ENCODE data around the gene SF3B2. TPM values are rescaled to one million over a fixed set of nuclear protein-coding genes. Genes with fewer than 3 reads are reported as not detected.

The SF3B2 gene
- polyA plus RNA-seq, 6 donors from 2014 or later = 68.8 to 106 (median 85.2) TPM

DNA sequence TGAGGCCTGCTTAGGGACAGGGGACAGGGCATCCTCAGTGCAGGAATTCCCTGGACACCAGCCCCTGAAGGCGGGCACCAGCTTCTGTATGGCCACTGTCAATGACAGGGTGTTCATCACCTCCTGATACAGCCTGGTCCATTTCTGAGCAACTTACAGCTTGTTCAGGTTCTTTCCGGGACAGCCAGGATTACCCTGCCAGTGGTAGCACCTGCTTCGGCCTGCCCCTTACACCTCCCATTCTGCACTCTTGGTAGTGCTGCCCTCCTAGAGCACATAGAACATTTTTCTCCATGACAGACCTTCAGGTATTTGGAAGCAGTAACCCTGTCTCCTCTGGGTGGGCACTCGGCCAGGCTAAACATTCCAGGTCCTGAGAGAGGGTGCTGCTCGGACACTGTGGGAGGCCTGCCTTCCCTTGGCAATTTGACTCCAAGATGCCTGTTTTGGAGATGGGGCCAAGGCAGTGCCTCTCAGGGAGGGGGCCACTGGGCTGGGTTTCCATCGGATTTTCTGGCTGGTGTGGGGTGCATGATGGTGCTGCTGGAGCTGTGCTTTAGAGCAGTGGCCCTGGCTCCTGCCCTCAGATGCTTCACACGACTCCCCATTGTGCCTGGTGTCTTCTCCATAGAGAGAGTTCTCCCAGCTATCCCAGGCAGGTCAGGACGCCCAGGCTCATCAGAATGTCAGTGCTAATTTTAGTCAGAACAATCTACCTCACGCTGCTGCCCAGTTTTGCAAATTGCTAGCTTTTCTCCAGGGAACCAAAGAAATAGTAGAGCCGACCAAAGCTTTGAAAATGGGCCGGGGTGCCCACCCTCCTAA is 4.4 kb upstream of the SF3B2 start:
- Mint-ChIP-seq H3K27me3 (peaks cover 0 to 19% (median 8%) of the 10 kb centered on the region in 3 donors), H3K4me1 (peaks cover 35 to 42% (median 40%) of the 10 kb centered on the region in 3 donors), H3K36me3 (no peaks in the 10 kb centered on the region), H3K4me3 (peak overlapping the region in 2 of 8 donors; percentile 25 to 44), H3K27ac (no peak overlapping the region), H3K9me3 (peaks cover 0 to 1% (median 0%) of the 10 kb centered on the region in 7 donors)
- ATAC-seq (ENCODE audit: low read depth in 2 of 2) (no peak), DNase-seq (no peak)

DNA sequence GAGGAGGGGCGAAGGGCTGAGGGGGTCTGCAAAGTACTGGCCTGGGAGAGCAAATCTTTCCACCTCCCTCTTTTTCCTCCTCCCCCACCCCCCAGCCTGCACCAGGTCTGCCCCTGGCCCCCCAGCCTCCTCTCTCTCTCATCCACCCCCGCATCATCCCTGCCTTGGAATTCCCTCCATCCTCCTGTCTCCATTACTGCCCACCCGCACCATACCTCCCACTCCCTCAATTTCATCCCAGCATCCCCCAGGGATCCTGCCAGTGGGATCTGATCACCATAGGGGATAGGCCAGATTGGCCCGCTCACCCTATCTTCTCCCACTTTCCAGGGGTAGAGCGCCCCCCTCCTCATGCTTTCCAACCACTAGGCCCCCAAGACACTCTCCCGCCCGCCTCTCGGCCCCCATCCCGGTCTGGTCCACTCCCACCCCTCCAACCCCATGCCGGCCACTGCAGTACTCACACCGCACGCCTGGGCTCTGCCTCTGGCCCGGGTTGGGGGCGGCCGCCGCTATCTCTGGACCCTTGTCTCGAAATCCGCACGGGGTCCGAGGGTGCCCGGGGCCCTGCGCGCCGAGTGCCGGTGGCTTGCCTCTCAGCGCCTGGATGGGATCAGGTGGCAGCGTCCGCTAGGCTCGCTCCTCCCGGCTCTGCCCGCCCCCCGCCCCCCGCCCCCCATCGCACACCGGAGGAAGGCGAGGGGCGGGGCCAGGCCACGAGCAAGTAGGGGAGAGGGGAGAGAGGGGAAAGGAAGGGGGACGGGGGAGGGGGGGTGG is 3.4 kb upstream of the SF3B2 start, which contains the start of gene GAL3ST3:
Gene GAL3ST3 (minus strand): TSS at position 615 of the 777 bp plus-strand sequence. CDS start 3,746 bp downstream, outside the sequence.
- H3K36me3 Mint-ChIP-seq = no peaks in the 10 kb centered on the region
- H3K9me3 Mint-ChIP-seq = peaks cover 0 to 1% (median 0%) of the 10 kb centered on the region in 7 donors
- no peak for ATAC-seq (ENCODE audit: low read depth in 2 of 2)
- H3K27me3 Mint-ChIP-seq = peaks cover 0 to 19% (median 8%) of the 10 kb centered on the region in 3 donors
- H3K27ac Mint-ChIP-seq = peak within 1 kb of the TSS in 2 of 6 donors; percentile 18 to 26
- peaks cover 45 to 47% (median 47%) of the 10 kb centered on the region in 3 donors for H3K4me1 Mint-ChIP-seq
- no peak for DNase-seq
- peak within 1 kb of the TSS in 7 of 8 donors; percentile 29 to 74 (median 41) for H3K4me3 Mint-ChIP-seq

DNA sequence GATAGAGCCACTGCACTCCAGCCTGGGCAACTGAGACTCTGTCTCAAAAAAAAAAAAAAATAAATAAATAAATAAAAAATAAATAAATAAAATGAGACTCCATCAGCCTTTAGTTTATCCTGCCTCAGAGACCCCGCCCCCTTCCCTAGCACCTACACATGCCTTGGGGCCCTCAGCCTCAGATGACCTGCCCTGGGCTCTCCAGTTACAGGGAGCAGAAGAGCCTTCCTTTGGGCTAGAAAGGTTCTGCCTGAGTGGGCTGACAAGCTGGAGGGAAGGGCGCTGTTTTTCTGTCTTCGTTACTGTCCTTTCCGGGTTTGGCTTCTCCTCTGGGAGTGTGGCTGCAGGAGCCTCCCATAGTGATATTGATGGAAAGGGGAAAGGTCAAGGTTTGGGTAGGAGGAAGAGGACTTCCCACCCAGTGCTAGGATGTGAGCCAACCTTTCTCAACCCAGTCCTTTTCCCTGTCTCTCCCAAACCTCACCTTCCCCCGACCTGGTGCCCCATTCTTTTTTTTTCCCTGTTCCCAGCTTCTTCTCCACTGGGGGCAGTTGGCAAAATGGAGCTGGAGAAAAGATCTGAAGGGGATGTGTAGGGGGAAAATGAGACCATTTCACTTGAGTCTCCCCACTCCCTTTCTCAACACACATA is 1.5 kb upstream of the SF3B2 start:
- Mint-ChIP-seq H3K36me3 (peaks cover 0 to 4% of the 10 kb centered on the region in 2 donors), H3K27ac (peak overlapping the region in 3 of 6 donors; percentile 72 to 96 (median 90)), H3K9me3 (peaks cover 0 to 1% (median 0%) of the 10 kb centered on the region in 7 donors), H3K4me1 (peaks cover 39% of the 10 kb centered on the region in 3 donors), H3K27me3 (peaks cover 0 to 19% (median 8%) of the 10 kb centered on the region in 3 donors), H3K4me3 (peak overlapping the region; percentile 92 to 100 (median 98))
- DNase-seq = no peak
- no peak for ATAC-seq (ENCODE audit: low read depth in 2 of 2)

DNA sequence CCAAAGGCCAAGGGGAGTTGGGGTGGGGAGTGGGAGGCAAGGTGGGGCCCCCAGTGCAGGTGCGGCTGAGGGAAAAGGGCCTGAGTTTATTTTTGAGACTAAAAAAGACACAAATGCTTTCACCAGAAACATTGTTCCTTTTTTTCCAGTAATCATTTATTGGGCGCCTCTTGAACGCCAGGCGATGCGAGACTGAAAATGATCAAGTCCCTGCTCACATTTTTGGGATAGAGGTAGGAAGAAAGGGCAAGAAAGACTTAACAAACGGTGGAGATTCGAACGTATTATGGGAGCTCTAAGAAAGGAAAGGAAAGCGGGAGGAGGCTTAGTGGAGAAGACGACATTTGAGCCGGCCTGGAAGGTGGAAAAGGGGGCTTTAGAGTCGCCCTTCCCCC is 796 bp upstream of the SF3B2 start:
- Mint-ChIP-seq H3K4me3 (peak overlapping the region; percentile 92 to 100 (median 98)), H3K9me3 (peaks cover 0 to 1% (median 0%) of the 10 kb centered on the region in 7 donors), H3K27me3 (peaks cover 0 to 19% (median 8%) of the 10 kb centered on the region in 3 donors), H3K4me1 (peaks cover 36 to 38% (median 38%) of the 10 kb centered on the region in 3 donors), H3K36me3 (peaks cover 0 to 5% of the 10 kb centered on the region in 2 donors), H3K27ac (peak overlapping the region; percentile 26 to 97 (median 90))
- DNase-seq (no peak), ATAC-seq (ENCODE audit: low read depth in 2 of 2) (no peak)

DNA sequence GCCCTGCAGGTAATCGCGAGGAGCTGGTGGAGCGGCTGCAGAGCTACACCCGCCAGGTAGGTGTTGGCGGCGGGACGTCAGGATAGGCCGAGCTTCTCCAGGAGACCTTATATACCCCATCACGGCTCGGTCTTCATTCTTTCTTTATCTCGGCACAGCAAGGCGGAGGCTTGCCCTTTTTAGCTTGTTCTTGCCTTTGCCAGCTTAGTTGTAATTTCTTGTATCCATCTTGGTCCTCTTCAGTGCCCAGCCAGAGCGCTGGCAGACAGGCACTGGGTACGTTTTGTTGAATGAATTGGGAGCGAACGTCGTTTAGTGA is 459 bp downstream of the SF3B2 start:
- peak overlapping the region; percentile 92 to 100 (median 99) for H3K4me3 Mint-ChIP-seq
- peaks cover 36 to 38% (median 38%) of the 10 kb centered on the region in 3 donors for H3K4me1 Mint-ChIP-seq
- peaks cover 0 to 1% (median 0%) of the 10 kb centered on the region in 7 donors for H3K9me3 Mint-ChIP-seq
- ATAC-seq (ENCODE audit: low read depth in 2 of 2) (no peak), DNase-seq (no peak)
- H3K27ac Mint-ChIP-seq = peak overlapping the region; percentile 92 to 99 (median 96)
- peaks cover 0 to 18% (median 8%) of the 10 kb centered on the region in 3 donors for H3K27me3 Mint-ChIP-seq
- H3K36me3 Mint-ChIP-seq = peaks cover 6 to 9% of the 10 kb centered on the region in 2 donors

DNA sequence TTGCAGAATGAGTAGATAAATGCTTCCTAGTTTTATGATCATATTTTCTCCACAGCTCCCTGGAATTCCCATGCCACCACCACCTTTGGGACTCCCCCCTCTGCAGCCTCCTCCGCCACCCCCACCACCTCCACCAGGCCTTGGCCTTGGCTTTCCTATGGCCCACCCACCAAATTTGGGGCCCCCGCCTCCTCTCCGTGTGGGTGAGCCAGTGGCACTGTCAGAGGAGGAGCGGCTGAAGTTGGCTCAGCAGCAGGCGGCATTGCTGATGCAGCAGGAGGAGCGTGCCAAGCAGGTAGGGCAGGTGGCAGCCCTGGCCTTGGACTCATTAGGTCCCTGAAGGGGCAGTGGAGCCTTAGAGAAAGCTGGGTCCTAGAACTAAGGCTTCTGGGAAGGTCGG is 2.9 kb downstream of the SF3B2 start:
- peaks cover 30 to 37% (median 31%) of the 10 kb centered on the region in 3 donors for H3K4me1 Mint-ChIP-seq
- ATAC-seq (ENCODE audit: low read depth in 2 of 2) (no peak), DNase-seq (no peak)
- H3K9me3 Mint-ChIP-seq = peaks cover 0 to 1% (median 0%) of the 10 kb centered on the region in 7 donors
- peaks cover 11 to 19% of the 10 kb centered on the region in 2 donors for H3K36me3 Mint-ChIP-seq
- H3K27me3 Mint-ChIP-seq = no peaks in the 10 kb centered on the region
- H3K27ac Mint-ChIP-seq = peak overlapping the region in 2 of 6 donors; percentile 60 to 77
- H3K4me3 Mint-ChIP-seq = peak overlapping the region in 1 of 8 donors; percentile 84

DNA sequence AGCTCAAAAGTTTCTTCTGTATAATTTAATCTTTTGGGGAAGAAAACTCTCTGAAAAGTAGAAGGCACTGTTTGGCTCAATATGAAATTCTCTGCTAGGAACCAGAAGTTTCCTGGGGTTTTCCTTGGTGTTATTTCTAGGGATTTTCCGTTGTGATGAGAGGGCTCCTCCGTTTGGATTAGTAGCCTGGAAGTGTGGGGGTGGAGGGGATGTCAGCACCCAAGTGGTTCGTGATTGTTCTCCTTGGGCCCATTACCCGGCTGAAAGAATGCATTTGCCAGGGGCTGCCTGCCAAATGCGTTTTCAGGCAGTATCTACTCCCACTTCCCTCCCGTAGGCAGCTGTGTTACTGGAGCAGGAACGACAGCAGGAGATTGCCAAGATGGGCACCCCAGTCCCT is 4.3 kb downstream of the SF3B2 start:
- no peak for ATAC-seq (ENCODE audit: low read depth in 2 of 2)
- Mint-ChIP-seq H3K27ac (no peak overlapping the region), H3K4me3 (no peak overlapping the region)

DNA sequence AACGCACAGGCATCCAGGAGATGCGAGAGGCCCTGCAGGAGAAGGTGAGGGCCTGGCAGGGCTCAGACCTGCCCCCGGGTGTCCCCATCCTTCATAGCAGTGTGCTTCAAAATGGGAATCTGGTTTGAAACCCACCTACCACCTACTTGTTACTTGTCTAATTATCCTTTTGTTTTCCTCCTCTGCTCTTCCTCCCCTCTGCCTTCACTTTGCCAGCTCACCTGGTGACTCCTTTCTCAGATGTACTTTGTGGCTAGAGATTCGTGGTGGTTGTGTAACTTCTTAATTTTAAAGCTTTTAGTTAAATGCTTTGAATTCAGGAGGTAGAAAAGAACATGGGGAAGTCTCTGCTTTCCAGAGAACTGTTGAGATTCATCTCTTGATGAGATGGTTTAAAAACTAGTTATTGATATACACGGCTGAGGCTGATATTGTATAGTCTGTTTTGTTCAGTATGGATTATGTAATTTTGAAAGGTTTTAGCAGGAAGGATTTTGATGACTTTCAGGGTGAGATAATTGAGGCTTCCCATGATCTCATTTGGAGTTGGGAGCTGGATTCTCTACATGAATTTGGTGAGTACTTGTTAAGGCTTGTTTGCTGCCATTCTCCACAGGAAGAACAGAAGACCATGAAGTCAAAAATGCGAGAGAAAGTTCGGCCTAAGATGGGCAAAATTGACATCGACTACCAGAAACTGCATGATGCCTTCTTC is 8.0 kb downstream of the SF3B2 start:
- H3K4me1 Mint-ChIP-seq = peaks cover 16 to 25% (median 24%) of the 10 kb centered on the region in 3 donors
- ATAC-seq (ENCODE audit: low read depth in 2 of 2) = no peak
- no peak for DNase-seq
- H3K27ac Mint-ChIP-seq = peak overlapping the region in 4 of 6 donors; percentile 30 to 78 (median 50)
- no peak overlapping the region for H3K4me3 Mint-ChIP-seq
- H3K27me3 Mint-ChIP-seq = no peaks in the 10 kb centered on the region
- H3K36me3 Mint-ChIP-seq = peaks cover 46 to 60% of the 10 kb centered on the region in 2 donors
- no peaks in the 10 kb centered on the region for H3K9me3 Mint-ChIP-seq

More for the DNA sequence above, 4.3 kb downstream of the SF3B2 start:
- Mint-ChIP-seq H3K4me1 (peaks cover 28 to 32% (median 30%) of the 10 kb centered on the region in 3 donors), H3K36me3 (peaks cover 23 to 34% of the 10 kb centered on the region in 2 donors), H3K27me3 (no peaks in the 10 kb centered on the region), H3K9me3 (no peaks in the 10 kb centered on the region)
- no peak for DNase-seq

DNA sequence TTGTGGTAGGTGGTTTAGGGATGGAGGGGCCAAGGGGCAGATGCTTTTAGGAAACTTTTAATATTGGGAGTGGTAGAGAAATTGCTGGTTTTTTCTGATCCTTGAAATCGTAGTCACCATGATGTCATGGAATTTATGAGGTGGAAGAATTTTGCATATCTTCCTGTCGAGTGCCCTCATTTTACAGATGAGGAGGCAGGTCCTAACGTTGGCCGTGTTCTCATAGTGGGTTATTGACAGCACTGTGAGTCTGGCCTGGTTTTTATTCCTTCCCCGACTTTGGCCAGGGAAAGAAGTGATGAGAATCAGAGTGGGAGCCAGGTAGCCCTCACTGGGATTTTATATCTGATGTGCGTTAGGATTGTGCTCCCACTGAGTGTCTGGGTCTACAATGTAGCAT is 9.1 kb downstream of the SF3B2 start:
- DNase-seq (no peak), ATAC-seq (ENCODE audit: low read depth in 2 of 2) (no peak)
- no peaks in the 10 kb centered on the region for H3K9me3 Mint-ChIP-seq
- H3K4me1 Mint-ChIP-seq = peaks cover 16 to 27% (median 22%) of the 10 kb centered on the region in 3 donors
- H3K27me3 Mint-ChIP-seq = no peaks in the 10 kb centered on the region
- no peak overlapping the region for H3K4me3 Mint-ChIP-seq
- peaks cover 51 to 65% of the 10 kb centered on the region in 2 donors for H3K36me3 Mint-ChIP-seq
- H3K27ac Mint-ChIP-seq = peak overlapping the region in 2 of 6 donors; percentile 34 to 43

DNA sequence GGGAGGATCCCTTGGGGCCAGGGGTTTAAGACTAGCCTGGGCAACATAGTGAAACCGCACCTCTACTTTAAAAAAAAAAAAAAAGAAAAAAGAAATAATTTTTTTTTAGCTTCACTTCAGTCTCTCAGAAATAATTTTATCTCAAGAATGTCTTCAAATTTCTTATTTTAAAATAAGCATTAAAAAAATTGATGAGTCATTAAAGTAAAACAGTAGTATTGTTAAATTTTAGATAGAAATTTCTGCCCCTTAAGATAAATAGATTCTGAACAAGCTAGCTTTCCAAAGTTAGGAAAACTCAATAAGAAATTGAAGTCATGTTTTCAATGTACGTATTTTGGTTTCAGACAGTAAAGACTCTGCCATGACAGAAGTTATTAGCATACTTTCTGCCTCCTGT is 10.2 kb downstream of the SF3B2 start:
- Mint-ChIP-seq H3K4me3 (no peak overlapping the region), H3K27ac (peak overlapping the region in 2 of 6 donors; percentile 30 to 65), H3K4me1 (peaks cover 23 to 38% (median 31%) of the 10 kb centered on the region in 3 donors), H3K9me3 (no peaks in the 10 kb centered on the region), H3K27me3 (no peaks in the 10 kb centered on the region), H3K36me3 (peaks cover 46 to 59% of the 10 kb centered on the region in 2 donors)
- DNase-seq = no peak
- no peak for ATAC-seq (ENCODE audit: low read depth in 2 of 2)

DNA sequence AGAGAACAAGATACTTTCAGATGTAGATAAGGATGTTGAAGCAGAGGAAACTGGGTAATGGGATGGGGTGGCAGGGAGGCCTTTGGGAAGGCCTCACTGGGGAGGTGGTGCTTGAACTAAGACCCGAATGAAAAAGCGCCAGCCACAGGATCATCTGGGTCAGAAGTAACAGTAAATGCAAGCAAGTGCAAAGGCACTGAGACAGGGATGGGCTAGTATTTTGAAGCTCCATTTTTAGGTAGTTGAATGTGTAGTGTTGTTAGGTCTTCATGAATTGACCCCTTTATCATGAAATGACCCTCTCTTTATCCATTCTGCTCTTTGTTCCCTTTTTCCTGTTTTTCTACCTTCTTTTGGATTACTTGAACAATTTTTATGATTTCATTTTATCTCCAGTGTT is 11.7 kb downstream of the SF3B2 start:
- no peak overlapping the region for H3K4me3 Mint-ChIP-seq
- no peaks in the 10 kb centered on the region for H3K27me3 Mint-ChIP-seq
- DNase-seq (no peak), ATAC-seq (ENCODE audit: low read depth in 2 of 2) (no peak)
- H3K9me3 Mint-ChIP-seq = no peaks in the 10 kb centered on the region
- H3K27ac Mint-ChIP-seq = peak overlapping the region in 1 of 6 donors; percentile 56
- peaks cover 32 to 52% (median 46%) of the 10 kb centered on the region in 3 donors for H3K4me1 Mint-ChIP-seq
- H3K36me3 Mint-ChIP-seq = peaks cover 46 to 51% of the 10 kb centered on the region in 2 donors

DNA sequence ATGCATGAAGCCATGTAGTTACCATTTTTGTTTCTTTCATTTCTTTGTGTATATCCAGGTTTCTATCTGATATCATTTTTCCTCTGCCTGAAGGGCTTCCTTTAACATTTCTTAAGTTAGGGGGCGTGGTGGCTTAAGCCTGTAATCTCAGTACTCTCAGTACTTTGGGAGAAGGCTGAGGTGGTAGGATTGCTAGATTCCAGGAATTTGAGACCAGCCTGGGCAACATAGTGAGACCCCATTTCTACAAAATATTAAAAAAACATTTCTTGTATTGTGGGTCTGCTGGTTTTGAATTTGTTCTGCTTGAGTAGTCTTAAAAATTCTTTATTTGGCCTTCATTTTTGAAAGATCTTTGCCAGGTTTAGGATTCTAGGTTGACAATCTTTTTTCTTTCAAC is 12.4 kb downstream of the SF3B2 start:
- Mint-ChIP-seq H3K36me3 (peaks cover 46 to 47% of the 10 kb centered on the region in 2 donors), H3K4me1 (peaks cover 34 to 59% (median 52%) of the 10 kb centered on the region in 3 donors), H3K27me3 (no peaks in the 10 kb centered on the region), H3K9me3 (no peaks in the 10 kb centered on the region), H3K27ac (no peak overlapping the region), H3K4me3 (no peak overlapping the region)
- ATAC-seq (ENCODE audit: low read depth in 2 of 2) (no peak), DNase-seq (no peak)
